Testis (tissue), 3 donors: ENCODE data around the gene SACM1L. TPM values are rescaled to one million over a fixed set of nuclear protein-coding genes. Genes with fewer than 3 reads are reported as not detected.
"Not testable (repeated sequence)": the region's sequence is repeated elsewhere in the genome, so short reads cannot be mapped to it uniquely, and the experiment has no call there.

ENCODE experiments used
- DNase-seq: peaks from one replicate; pipeline ENCODE4 v3.0.0-alpha.2; 2019
- H3K27ac ChIP-seq, 2 donors: fragments of 200-600 bp; sonication (generic); one replicate each; pipeline ENCODE4 v1.5.1; 2019
- H3K27me3 ChIP-seq: fragments of 200-600 bp; sonication (generic); one replicate; pipeline ENCODE4 v1.5.1; 2019
- H3K36me3 ChIP-seq: fragments of 200-600 bp; sonication (generic); one replicate; pipeline ENCODE4 v1.5.1; 2017; ENCODE audit warnings: low read depth; ENCODE audit errors: missing control alignments
- H3K4me1 ChIP-seq: fragments of 200-600 bp; sonication (generic); one replicate; pipeline ENCODE4 v1.5.1; 2019
- H3K4me3 ChIP-seq, 2 donors: fragments of 200-600 bp; sonication (generic); one replicate each; pipeline ENCODE4 v1.5.1; 2017 to 2019
- H3K9me3 ChIP-seq: fragments of 200-600 bp; sonication (generic); one replicate; pipeline ENCODE4 v1.5.1; 2017
- POLR2A ChIP-seq: fragments of 450-650 bp; IDR thresholded peaks from one replicate; pipeline ENCODE4 v1.6.1; 2017; ENCODE audit warnings: antibody characterized with exemption, mild to moderate bottlenecking, moderate library complexity
- WGBS, 2 donors: methylation state at CpG; one replicate each; pipeline ENCODE4 v1.1.5; 2018; 5-methylcytosine and 5-hydroxymethylcytosine counted together
- intact Hi-C: fragments of 100-400 bp; cut with DNase I; formaldehyde crosslinking; loops from one replicate; pipeline ENCODE4 v1.15.1; 2023; ENCODE audit warnings: low total_unique reads
- polyA plus RNA-seq: library from polyadenylated mRNA; stranded (reverse); fragments of 350-450 nt; fragmentation: Illumina TruSeq; extraction: RNeasy Lipid Tissue Mini Kit (QIAGEN cat#74804); gene quantifications from one replicate; pipeline ENCODE4 v1.2.3, GENCODE V29; 2014; ENCODE audit warnings: low read depth, low replicate concordance; ENCODE audit not compliant: insufficient read depth
- total RNA-seq, 2 donors: library from RNA; depleted of rRNA; stranded (reverse); fragments of >200 nt; gene quantifications; one replicate each; pipeline ENCODE4 v1.2.3, GENCODE V29; 2016
- TF ChIP-seq, protein P1 (sequence below), 3 experiments: fragments of 450-650 bp in 2 of 3; fragments of 200-600 bp in 1 of 3; sonication (generic) in 1 of 3; IDR thresholded peaks; one replicate each; pipeline ENCODE4 v1.5.1; 2016 to 2019; ENCODE audit warnings: antibody characterized with exemption in 3 of 3, mild to moderate bottlenecking in 2 of 3, moderate library complexity in 1 of 3

SACM1L gene
- total and polyA plus RNA-seq, 3 donors from 2014 or later: 25.9 to 60.1 (median 48.3) TPM

DNA sequence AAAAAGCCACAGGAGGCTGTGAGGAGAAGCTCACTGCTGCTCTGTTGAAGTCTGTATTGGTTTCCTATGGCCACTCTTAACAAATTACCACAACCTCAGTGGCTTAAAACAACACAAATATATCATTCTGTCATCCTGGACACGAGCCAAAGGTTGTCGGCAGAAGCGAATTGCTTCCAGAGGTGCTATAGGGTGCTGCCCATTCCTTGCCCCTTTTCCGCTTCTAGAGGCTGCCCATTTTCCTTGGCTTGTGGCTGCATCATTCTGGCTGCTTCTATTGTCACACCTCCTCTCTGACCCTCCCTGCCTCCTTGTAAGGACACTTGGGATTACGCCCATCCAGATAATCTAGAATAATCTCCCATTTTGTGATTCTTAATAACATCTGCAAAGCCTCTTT is 6.4 kb upstream of the SACM1L start:
- Histone ChIP-seq H3K4me3 (no peak overlapping the region), H3K4me1 (no peaks in the 10 kb centered on the region), H3K36me3 (no peaks in the 10 kb centered on the region), H3K27me3 (no peaks in the 10 kb centered on the region), H3K27ac (no peak overlapping the region), H3K9me3 (no peaks in the 10 kb centered on the region)
- intact Hi-C loops: no loop called here
- 68 to 71% methylated on average over 5 of the region's 5 CpGs for WGBS, 2 donors
- TF ChIP-seq POLR2A: no peak
- TF ChIP-seq, protein P1, sequence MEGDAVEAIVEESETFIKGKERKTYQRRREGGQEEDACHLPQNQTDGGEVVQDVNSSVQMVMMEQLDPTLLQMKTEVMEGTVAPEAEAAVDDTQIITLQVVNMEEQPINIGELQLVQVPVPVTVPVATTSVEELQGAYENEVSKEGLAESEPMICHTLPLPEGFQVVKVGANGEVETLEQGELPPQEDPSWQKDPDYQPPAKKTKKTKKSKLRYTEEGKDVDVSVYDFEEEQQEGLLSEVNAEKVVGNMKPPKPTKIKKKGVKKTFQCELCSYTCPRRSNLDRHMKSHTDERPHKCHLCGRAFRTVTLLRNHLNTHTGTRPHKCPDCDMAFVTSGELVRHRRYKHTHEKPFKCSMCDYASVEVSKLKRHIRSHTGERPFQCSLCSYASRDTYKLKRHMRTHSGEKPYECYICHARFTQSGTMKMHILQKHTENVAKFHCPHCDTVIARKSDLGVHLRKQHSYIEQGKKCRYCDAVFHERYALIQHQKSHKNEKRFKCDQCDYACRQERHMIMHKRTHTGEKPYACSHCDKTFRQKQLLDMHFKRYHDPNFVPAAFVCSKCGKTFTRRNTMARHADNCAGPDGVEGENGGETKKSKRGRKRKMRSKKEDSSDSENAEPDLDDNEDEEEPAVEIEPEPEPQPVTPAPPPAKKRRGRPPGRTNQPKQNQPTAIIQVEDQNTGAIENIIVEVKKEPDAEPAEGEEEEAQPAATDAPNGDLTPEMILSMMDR (IDR thresholded peaks at IDR 0.05): no peak
- DNase-seq: no peak

DNA sequence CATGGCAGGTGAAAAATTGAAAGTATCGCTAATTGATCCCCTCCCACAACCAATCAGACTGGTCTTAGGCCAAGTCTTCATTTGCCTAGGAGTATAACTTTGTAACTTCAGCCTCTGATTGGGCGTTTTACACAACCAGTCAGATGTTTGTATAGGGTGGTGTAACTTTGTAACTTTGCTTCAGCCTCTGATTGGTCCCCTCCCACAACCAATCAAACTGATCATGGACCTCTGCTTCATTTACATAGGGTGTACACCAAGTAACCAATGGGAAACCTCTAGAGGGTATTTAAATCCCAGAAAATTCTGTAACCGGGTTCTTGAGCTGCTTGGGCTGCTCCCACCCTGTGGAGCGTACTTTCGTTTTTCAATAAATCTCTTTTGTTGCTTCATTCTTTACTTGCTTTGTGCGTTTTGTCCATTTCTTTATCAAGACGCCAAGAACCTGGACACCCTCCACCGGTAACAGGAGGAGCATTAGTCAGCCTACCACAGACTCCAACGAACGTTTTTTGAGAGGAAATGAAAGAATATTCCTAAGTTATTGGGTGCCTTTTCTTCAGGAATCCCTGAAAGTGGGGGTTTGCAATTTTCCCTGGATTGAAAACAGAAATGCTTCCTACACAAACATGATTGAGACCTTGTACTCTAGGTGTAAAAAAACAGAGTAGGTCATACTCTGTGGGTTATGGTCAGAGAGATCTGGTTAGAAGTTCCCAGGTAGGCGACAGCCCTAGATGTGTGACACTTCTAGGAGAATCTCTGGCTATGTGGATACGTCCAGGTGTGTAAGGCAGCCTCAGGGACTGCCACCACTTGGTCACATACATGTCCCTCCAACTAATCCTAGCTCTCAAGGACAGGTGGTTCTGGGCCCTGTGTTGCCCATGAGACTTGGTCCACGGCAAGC is 5.5 kb upstream of the SACM1L start:
- intact Hi-C loops: no loop called here
- H3K4me3 ChIP-seq: no peak overlapping the region
- WGBS, 2 donors: 40 to 58% methylated on average over 13 of the region's 13 CpGs
- H3K27ac ChIP-seq: no peak overlapping the region
- H3K4me1 ChIP-seq: no peaks in the 10 kb centered on the region
- no peaks in the 10 kb centered on the region for H3K36me3 ChIP-seq
- TF ChIP-seq, protein P1 (IDR thresholded peaks at IDR 0.05): no peak
- TF ChIP-seq POLR2A: no peak
- DNase-seq: no peak
- H3K27me3 ChIP-seq: no peaks in the 10 kb centered on the region
- H3K9me3 ChIP-seq: no peaks in the 10 kb centered on the region

DNA sequence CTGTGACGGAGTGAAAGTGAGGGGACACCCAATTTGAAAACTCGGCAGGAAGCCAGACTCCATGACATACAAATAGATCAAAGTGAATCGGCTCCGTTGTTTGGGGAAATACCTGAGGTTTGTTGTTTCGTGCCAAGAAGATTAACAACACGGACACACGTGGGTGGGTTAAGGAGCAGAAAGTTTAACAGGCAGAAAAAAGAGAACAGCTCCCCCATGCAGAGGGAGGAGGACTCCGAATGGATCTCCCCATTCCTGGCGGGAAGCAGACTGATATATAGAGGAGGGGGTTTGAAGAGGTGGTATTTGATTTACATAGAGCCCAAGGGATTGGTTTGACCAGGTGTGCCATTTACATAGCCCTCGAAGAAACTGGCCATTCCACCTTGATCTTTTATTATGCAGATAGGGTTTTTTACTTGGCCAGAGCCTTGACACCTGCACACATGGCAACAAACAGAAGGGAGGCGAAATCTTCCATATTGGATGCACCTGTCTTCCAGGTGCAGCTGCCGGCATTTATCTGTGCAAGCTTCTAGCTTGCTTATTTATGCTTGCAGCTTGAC is 4.8 kb upstream of the SACM1L start:
- Histone ChIP-seq H3K4me3 (no peak overlapping the region), H3K9me3 (no peaks in the 10 kb centered on the region), H3K27ac (no peak overlapping the region), H3K4me1 (no peaks in the 10 kb centered on the region), H3K27me3 (no peaks in the 10 kb centered on the region), H3K36me3 (no peaks in the 10 kb centered on the region)
- no peak for DNase-seq
- intact Hi-C loops: no loop called here
- WGBS, 2 donors: 31 to 44% methylated on average over 12 of the region's 12 CpGs
- TF ChIP-seq, protein P1 (IDR thresholded peaks at IDR 0.05): no peak
- TF ChIP-seq POLR2A: no peak

DNA sequence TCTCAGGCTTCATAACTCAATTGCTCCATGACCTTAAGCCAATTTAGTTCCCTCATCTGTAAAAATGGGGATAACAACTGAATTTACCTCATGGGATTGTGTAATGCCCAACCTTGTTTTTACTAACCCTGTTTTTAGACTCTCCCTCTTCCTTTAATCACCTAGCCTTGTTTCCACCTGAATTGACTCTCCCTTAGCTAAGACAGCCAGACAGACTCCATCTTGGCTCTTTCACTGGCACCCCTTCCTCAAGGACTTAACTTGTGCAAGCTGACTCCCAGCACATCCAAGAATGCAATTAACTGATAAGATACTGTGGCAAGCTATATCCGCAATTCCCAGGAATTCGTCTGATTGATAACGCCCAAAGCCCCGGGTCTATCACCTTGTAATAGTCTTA is 3.5 kb upstream of the SACM1L start:
- H3K36me3 ChIP-seq, H3K9me3 ChIP-seq, H3K4me3 ChIP-seq, H3K27me3 ChIP-seq, DNase-seq, H3K4me1 ChIP-seq, intact Hi-C loops, H3K27ac ChIP-seq: not testable (repeated sequence)
- 52% methylated on average over 4 of the region's 4 CpGs for WGBS, 2 donors

DNA sequence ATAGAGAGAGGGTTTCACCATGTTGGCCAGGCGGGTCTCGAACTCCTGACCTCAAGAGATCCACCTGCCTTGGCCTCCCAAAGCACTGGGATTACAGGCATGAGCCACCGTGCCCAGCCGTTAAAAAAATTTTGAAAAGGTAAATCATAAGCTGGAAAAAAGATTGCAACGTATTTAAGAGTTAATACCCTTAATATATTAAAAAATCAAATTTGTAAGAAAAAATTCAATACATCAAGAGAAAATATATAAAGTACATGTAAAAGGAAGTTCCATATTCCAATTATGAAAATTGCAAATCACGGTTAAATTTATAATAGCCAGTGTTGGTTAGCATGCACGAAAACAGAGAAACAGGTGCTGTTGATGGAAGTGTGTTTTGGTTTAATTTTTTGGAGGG is 2.3 kb upstream of the SACM1L start:
- intact Hi-C loops: no loop called here
- Histone ChIP-seq H3K27ac (no peak overlapping the region), H3K9me3 (no peaks in the 10 kb centered on the region), H3K36me3 (no peaks in the 10 kb centered on the region), H3K4me1 (peaks cover 9% of the 10 kb centered on the region), H3K4me3 (no peak overlapping the region), H3K27me3 (no peaks in the 10 kb centered on the region)
- TF ChIP-seq, protein P1 (IDR thresholded peaks at IDR 0.05): no peak
- TF ChIP-seq POLR2A: no peak
- no peak for DNase-seq
- WGBS, 2 donors: 80 to 87% methylated on average over 7 of the region's 7 CpGs
